ENCODE results near the gene FAM151A. TPM values are rescaled to one million over a fixed set of nuclear protein-coding genes. Genes with fewer than 3 reads are reported as not detected.
"Not testable (repeated sequence)": the region's sequence is repeated elsewhere in the genome, so short reads cannot be mapped to it uniquely, and the experiment has no call there.

FAM151A gene
- total RNA-seq, 1 donor from 2014 or later, result not detected

- ATAC-seq (no peak), DNase-seq (no peak)
- H3K4me1 ChIP-seq, result no peaks in the 10 kb centered on the region
- H3K4me3 ChIP-seq, result no peak overlapping the region
- no peaks in the 10 kb centered on the region for H3K36me3 ChIP-seq
- H3K27ac ChIP-seq, result no peak overlapping the region
- H3K27me3 ChIP-seq (ENCODE audit: low read depth), result no peaks in the 10 kb centered on the region
- no peak for TF ChIP-seq CTCF (IDR thresholded peaks at IDR 0.05)
- intact Hi-C loops (cut with DNase I), result no loop called here
- peaks cover 14% of the 10 kb centered on the region for H3K9me3 ChIP-seq
Measured at GRCh38 chr1:54645806-54646676, 22.7 kb upstream of the FAM151A start.

- no peak for DNase-seq
- peaks cover 14% of the 10 kb centered on the region for H3K9me3 ChIP-seq
- H3K27me3 ChIP-seq (ENCODE audit: low read depth), result no peaks in the 10 kb centered on the region
- no peak overlapping the region for H3K4me3 ChIP-seq
- ATAC-seq, result no peak
- intact Hi-C loops (cut with DNase I), result no loop called here
- TF ChIP-seq CTCF (IDR thresholded peaks at IDR 0.05), result no peak
- H3K4me1 ChIP-seq, result no peaks in the 10 kb centered on the region
- no peak overlapping the region for H3K27ac ChIP-seq
- no peaks in the 10 kb centered on the region for H3K36me3 ChIP-seq
Measured at GRCh38 chr1:54643736-54644135, 20.4 kb upstream of the FAM151A start.

GRCh38 chr1:54640863-54641836 is 17.8 kb upstream of the FAM151A start, which contains the start of gene MROH7:
MROH7 (plus strand) TSS chr1:54641786; CDS start chr1:54652927, 11,141 bp downstream.
- Histone ChIP-seq H3K9me3 (peaks cover 14% of the 10 kb centered on the region), H3K27me3 (ENCODE audit: low read depth) (no peaks in the 10 kb centered on the region), H3K36me3 (no peaks in the 10 kb centered on the region), H3K4me1 (no peaks in the 10 kb centered on the region), H3K4me3 (no peak within 1 kb of the TSS), H3K27ac (no peak within 1 kb of the TSS)
- intact Hi-C loops (cut with DNase I), result no loop called here
- TF ChIP-seq CTCF (IDR thresholded peaks at IDR 0.05), result no peak
- DNase-seq (no peak), ATAC-seq (no peak)

GRCh38 chr1:54640361-54640760 is 17.0 kb upstream of the FAM151A start:
- Histone ChIP-seq H3K4me1 (no peaks in the 10 kb centered on the region), H3K9me3 (peaks cover 14% of the 10 kb centered on the region), H3K27me3 (ENCODE audit: low read depth) (no peaks in the 10 kb centered on the region), H3K4me3 (no peak overlapping the region), H3K27ac (no peak overlapping the region), H3K36me3 (no peaks in the 10 kb centered on the region)
- DNase-seq (no peak), ATAC-seq (no peak)
- TF ChIP-seq CTCF (IDR thresholded peaks at IDR 0.05), result no peak
- intact Hi-C loops (cut with DNase I), result no loop called here

- ATAC-seq; intact Hi-C loops (cut with DNase I); DNase-seq: not testable (repeated sequence)
Measured at GRCh38 chr1:54636461-54637446, 13.4 kb upstream of the FAM151A start.

GRCh38 chr1:54635804-54636203 is 12.5 kb upstream of the FAM151A start:
- H3K9me3 ChIP-seq; H3K27ac ChIP-seq; H3K4me1 ChIP-seq; DNase-seq; H3K27me3 ChIP-seq (ENCODE audit: low read depth); intact Hi-C loops (cut with DNase I); H3K36me3 ChIP-seq; ATAC-seq; H3K4me3 ChIP-seq: not testable (repeated sequence)

More at GRCh38 chr1:54636461-54637446, 13.4 kb upstream of the FAM151A start:
- not testable (repeated sequence) for H3K36me3 ChIP-seq; H3K27ac ChIP-seq; H3K27me3 ChIP-seq (ENCODE audit: low read depth); H3K4me3 ChIP-seq; H3K4me1 ChIP-seq; H3K9me3 ChIP-seq

All from lower lobe of right lung (tissue), 2 donors.